ENCODE measurements around the gene PTH1R.

DNA sequence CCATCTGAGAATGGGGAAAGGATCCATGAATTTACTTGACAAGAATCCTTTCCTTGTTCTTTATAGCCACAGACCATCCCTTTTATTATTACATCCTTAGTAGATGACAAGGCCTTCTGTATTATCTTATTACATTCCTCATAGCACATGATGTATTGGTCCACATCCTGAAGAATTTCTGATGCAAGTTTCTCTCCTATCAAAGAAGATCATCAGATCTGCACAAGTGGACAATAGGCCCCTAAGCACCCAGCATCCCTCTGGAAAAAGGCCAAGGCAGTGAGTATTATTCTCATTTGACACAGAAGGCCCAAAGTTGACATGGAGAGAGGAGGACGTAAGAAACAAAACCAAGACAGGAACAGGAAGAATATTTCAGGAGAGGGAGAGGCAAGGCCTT is 45.7 kb upstream of the PTH1R start:
- TF ChIP-seq, protein P1, sequence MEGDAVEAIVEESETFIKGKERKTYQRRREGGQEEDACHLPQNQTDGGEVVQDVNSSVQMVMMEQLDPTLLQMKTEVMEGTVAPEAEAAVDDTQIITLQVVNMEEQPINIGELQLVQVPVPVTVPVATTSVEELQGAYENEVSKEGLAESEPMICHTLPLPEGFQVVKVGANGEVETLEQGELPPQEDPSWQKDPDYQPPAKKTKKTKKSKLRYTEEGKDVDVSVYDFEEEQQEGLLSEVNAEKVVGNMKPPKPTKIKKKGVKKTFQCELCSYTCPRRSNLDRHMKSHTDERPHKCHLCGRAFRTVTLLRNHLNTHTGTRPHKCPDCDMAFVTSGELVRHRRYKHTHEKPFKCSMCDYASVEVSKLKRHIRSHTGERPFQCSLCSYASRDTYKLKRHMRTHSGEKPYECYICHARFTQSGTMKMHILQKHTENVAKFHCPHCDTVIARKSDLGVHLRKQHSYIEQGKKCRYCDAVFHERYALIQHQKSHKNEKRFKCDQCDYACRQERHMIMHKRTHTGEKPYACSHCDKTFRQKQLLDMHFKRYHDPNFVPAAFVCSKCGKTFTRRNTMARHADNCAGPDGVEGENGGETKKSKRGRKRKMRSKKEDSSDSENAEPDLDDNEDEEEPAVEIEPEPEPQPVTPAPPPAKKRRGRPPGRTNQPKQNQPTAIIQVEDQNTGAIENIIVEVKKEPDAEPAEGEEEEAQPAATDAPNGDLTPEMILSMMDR (IDR thresholded peaks at IDR 0.05) = no peak
- TF ChIP-seq POLR2A (IDR thresholded peaks at IDR 0.05) = no peak

Measured in testis (tissue), 2 donors.